Testis (tissue), 5 donors: ENCODE results near the gene GIGYF1. TPM values are rescaled to one million over a fixed set of nuclear protein-coding genes. Genes with fewer than 3 reads are reported as not detected.
A peak's percentile ranks its signal among the peaks of the same experiment; 100 is the strongest.

Source experiments
- DNase-seq: peaks from one replicate; pipeline ENCODE4 v3.0.0-alpha.2; 2019
- H3K27ac ChIP-seq, 2 donors: fragments of 200-600 bp; sonication (generic); one replicate each; pipeline ENCODE4 v1.5.1; 2019
- H3K27me3 ChIP-seq: fragments of 200-600 bp; sonication (generic); one replicate; pipeline ENCODE4 v1.5.1; 2019
- H3K36me3 ChIP-seq: fragments of 200-600 bp; sonication (generic); one replicate; pipeline ENCODE4 v1.5.1; 2017; ENCODE audit warnings: low read depth; ENCODE audit errors: missing control alignments
- H3K4me1 ChIP-seq: fragments of 200-600 bp; sonication (generic); one replicate; pipeline ENCODE4 v1.5.1; 2019
- H3K4me3 ChIP-seq, 2 donors: fragments of 200-600 bp; sonication (generic); one replicate each; pipeline ENCODE4 v1.5.1; 2017 to 2019
- H3K9me3 ChIP-seq: fragments of 200-600 bp; sonication (generic); one replicate; pipeline ENCODE4 v1.5.1; 2017
- POLR2A ChIP-seq: fragments of 450-650 bp; IDR thresholded peaks from one replicate; pipeline ENCODE4 v1.6.1; 2017; ENCODE audit warnings: antibody characterized with exemption, mild to moderate bottlenecking, moderate library complexity
- WGBS, 2 donors: methylation state at CpG; one replicate each; pipeline ENCODE4 v1.1.5; 2018; 5-methylcytosine and 5-hydroxymethylcytosine counted together
- intact Hi-C: fragments of 100-400 bp; cut with DNase I; formaldehyde crosslinking; loops from one replicate; pipeline ENCODE4 v1.15.1; 2023; ENCODE audit warnings: low total_unique reads
- long read RNA-seq, 2 donors: transcript quantifications; one replicate each; lab custom pipeline, GENCODE V29; 2026
- polyA plus RNA-seq: library from polyadenylated mRNA; stranded (reverse); fragments of 350-450 nt; fragmentation: Illumina TruSeq; extraction: RNeasy Lipid Tissue Mini Kit (QIAGEN cat#74804); gene quantifications from one replicate; pipeline ENCODE4 v1.2.3, GENCODE V29; 2014; ENCODE audit warnings: low read depth, low replicate concordance; ENCODE audit not compliant: insufficient read depth
- total RNA-seq, 2 donors: library from RNA; depleted of rRNA; stranded (reverse); fragments of >200 nt; gene quantifications; one replicate each; pipeline ENCODE4 v1.2.3, GENCODE V29; 2016
- TF ChIP-seq, protein P1 (sequence below), 3 experiments: fragments of 450-650 bp in 2 of 3; fragments of 200-600 bp in 1 of 3; sonication (generic) in 1 of 3; IDR thresholded peaks; one replicate each; pipeline ENCODE4 v1.5.1; 2016 to 2019; ENCODE audit warnings: antibody characterized with exemption in 3 of 3, mild to moderate bottlenecking in 2 of 3, moderate library complexity in 1 of 3

Gene GIGYF1, protein sequence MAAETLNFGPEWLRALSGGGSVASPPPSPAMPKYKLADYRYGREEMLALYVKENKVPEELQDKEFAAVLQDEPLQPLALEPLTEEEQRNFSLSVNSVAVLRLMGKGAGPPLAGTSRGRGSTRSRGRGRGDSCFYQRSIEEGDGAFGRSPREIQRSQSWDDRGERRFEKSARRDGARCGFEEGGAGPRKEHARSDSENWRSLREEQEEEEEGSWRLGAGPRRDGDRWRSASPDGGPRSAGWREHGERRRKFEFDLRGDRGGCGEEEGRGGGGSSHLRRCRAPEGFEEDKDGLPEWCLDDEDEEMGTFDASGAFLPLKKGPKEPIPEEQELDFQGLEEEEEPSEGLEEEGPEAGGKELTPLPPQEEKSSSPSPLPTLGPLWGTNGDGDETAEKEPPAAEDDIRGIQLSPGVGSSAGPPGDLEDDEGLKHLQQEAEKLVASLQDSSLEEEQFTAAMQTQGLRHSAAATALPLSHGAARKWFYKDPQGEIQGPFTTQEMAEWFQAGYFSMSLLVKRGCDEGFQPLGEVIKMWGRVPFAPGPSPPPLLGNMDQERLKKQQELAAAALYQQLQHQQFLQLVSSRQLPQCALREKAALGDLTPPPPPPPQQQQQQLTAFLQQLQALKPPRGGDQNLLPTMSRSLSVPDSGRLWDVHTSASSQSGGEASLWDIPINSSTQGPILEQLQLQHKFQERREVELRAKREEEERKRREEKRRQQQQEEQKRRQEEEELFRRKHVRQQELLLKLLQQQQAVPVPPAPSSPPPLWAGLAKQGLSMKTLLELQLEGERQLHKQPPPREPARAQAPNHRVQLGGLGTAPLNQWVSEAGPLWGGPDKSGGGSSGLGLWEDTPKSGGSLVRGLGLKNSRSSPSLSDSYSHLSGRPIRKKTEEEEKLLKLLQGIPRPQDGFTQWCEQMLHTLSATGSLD (N-terminal part only)
- total RNA-seq = 100 to 1,000 TPM; 105 to 106 TPM
- 40.5 TPM for polyA plus RNA-seq
- long read RNA-seq, donor 1 = 0 reads
- long read RNA-seq, donor 2, partial matches to known transcripts = 0 of 1 reads
- long read RNA-seq, donor 2, other reads (novel, unspliced or antisense) = 0 of 1 reads

DNA sequence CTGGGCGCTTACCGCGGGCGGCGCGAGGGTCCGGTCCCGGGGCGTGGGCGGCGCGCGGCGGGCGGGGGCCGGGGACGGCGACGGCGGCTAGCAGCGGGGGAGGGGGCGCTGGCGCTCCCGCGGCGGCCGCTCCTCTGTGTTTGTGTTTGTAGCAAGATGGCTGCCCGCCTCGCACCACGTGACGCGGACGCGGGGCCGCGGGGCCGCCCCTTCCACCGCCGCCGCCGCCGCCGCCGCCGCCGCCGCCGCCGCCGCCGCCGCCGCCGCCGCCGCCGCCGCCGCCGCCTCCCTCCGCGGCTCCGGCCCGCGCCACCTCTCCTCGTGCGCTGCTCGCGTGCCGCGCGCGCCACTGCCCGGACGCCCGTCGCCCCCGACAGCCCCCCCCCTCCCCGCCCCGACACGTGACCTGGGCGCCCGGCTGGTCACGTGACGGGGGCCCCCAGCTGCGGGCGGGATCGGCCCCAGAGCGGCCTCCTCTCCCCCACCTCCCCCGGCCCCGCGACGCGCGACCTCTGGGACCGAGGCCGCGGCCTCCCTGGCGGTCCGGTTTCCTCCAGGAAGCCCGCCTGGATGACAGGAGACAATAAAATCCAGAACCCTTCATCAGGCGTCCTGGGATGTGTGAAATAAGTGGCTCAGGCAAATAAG is at the start of gene GIGYF1:
TSS of gene GIGYF1 (minus strand) at position 153 of the 648 bp plus-strand sequence. CDS start 6,012 bp downstream, outside the sequence.
- intact Hi-C loops = loop anchor here (5.0 kb wide), 2 partner anchors 127 to 227 kb away; no protein-coding TSS in a partner anchor
- WGBS, 2 donors = 0 to 1% methylated on average over 23 to 24 of the region's 102 CpGs
- H3K4me3 ChIP-seq = peak within 1 kb of the TSS; percentile 88 to 91
- H3K27ac ChIP-seq = peak within 1 kb of the TSS; percentile 86 to 96
- no peaks in the 10 kb centered on the region for H3K36me3 ChIP-seq
- H3K4me1 ChIP-seq = peaks cover 38% of the 10 kb centered on the region
- peak; percentile 81 for DNase-seq
- TF ChIP-seq, protein P1, sequence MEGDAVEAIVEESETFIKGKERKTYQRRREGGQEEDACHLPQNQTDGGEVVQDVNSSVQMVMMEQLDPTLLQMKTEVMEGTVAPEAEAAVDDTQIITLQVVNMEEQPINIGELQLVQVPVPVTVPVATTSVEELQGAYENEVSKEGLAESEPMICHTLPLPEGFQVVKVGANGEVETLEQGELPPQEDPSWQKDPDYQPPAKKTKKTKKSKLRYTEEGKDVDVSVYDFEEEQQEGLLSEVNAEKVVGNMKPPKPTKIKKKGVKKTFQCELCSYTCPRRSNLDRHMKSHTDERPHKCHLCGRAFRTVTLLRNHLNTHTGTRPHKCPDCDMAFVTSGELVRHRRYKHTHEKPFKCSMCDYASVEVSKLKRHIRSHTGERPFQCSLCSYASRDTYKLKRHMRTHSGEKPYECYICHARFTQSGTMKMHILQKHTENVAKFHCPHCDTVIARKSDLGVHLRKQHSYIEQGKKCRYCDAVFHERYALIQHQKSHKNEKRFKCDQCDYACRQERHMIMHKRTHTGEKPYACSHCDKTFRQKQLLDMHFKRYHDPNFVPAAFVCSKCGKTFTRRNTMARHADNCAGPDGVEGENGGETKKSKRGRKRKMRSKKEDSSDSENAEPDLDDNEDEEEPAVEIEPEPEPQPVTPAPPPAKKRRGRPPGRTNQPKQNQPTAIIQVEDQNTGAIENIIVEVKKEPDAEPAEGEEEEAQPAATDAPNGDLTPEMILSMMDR (IDR thresholded peaks at IDR 0.05) = no peak
- TF ChIP-seq POLR2A = no peak
- H3K9me3 ChIP-seq = no peaks in the 10 kb centered on the region
- no peaks in the 10 kb centered on the region for H3K27me3 ChIP-seq

DNA sequence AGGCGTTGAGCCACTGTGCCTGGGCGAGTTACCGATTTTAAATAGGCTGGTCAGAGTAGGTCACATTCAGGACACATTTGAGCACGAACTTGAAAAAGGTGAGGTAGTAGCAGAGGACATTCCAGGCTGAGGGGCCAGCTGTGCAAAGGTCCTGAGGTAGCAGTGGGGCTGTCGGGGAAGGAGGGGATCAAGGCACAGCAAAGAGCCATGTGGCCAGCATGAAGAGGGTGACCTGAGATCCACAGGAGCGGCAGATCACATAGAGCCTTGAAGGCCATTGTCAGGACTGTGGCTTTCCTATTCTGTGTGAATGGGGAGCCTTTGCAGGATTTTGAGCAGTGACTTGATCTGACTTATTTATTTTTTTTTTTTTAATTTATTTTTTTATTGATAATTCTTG is 45.9 kb upstream of the GIGYF1 start:
- no peaks in the 10 kb centered on the region for H3K4me1 ChIP-seq
- intact Hi-C loops = no loop called here
- H3K36me3 ChIP-seq = no peaks in the 10 kb centered on the region
- no peaks in the 10 kb centered on the region for H3K27me3 ChIP-seq
- no peaks in the 10 kb centered on the region for H3K9me3 ChIP-seq
- DNase-seq = no peak
- 88 to 91% methylated on average over 6 of the region's 6 CpGs for WGBS, 2 donors
- no peak overlapping the region for H3K27ac ChIP-seq
- TF ChIP-seq POLR2A = no peak
- H3K4me3 ChIP-seq = no peak overlapping the region

DNA sequence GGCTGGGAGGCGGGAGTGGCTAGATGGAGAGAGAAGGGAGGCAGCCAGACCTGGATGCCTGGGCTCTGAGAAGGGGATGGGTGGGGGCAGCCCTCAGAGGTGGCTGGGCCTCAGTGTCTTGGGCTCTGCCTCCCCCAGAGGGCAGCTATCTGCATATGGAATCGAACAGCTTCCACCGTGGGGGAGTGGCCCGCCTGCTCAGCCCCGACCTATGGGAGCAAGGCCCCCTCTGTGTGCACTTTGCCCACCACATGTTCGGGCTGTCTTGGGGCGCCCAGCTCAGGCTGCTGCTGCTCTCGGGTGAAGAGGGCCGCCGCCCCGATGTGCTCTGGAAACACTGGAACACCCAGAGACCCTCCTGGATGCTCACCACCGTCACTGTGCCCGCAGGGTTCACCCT is 42.6 kb upstream of the GIGYF1 start:
- no peaks in the 10 kb centered on the region for H3K4me1 ChIP-seq
- TF ChIP-seq POLR2A = no peak
- TF ChIP-seq, protein P1 (IDR thresholded peaks at IDR 0.05) = no peak
- no peak overlapping the region for H3K27ac ChIP-seq
- H3K36me3 ChIP-seq = no peaks in the 10 kb centered on the region
- no peaks in the 10 kb centered on the region for H3K27me3 ChIP-seq
- 70 to 83% methylated on average over 2 to 12 of the region's 13 CpGs for WGBS, 2 donors
- intact Hi-C loops = no loop called here
- H3K9me3 ChIP-seq = no peaks in the 10 kb centered on the region
- no peak overlapping the region for H3K4me3 ChIP-seq
- no peak for DNase-seq

DNA sequence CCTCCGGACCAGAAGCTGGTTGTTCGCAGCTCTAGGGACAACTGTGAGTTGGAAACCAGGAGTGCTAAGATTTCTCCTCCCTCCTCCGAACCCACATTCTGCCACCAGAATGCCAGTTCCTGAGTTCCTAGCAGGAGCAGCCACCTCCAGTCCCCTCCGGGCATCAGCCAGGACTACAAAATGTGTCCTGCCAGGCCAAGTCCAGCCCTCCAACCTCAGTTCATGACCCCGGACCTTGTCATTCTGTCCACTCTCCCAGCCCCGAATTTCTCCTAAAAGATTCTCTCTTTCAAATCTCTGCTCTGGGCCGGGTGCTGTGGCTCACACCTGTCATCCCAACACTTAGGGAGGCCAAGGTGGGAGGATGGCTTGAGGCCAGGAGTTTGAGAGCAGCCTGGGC is 41.7 kb upstream of the GIGYF1 start:
- no peaks in the 10 kb centered on the region for H3K27me3 ChIP-seq
- no peak for DNase-seq
- no peaks in the 10 kb centered on the region for H3K9me3 ChIP-seq
- H3K4me3 ChIP-seq = no peak overlapping the region
- no peak for TF ChIP-seq POLR2A
- TF ChIP-seq, protein P1 (IDR thresholded peaks at IDR 0.05) = no peak
- intact Hi-C loops = no loop called here
- H3K36me3 ChIP-seq = no peaks in the 10 kb centered on the region
- H3K27ac ChIP-seq = no peak overlapping the region
- no peaks in the 10 kb centered on the region for H3K4me1 ChIP-seq
- 80 to 85% methylated on average over 7 of the region's 7 CpGs for WGBS, 2 donors
